K562 (cell line): ENCODE results near the gene BAIAP3. TPM values are rescaled to one million over a fixed set of nuclear protein-coding genes. Genes with fewer than 3 reads are reported as not detected.

Experiments
- ATAC-seq: fragments of 200-7000 bp; cut with Tn5 transposase; 3 replicates; pipeline ENCODE4 v1.9.1; 2020; ENCODE audit warnings: moderate library complexity
- BruUV-seq: library from RNA; stranded (reverse); fragments of 400-500 nt; replicated peaks from 2 replicates; lab custom pipeline; 2021; lab: Mats Ljungman, UMichigan
- CTCF ChIA-PET: fragments of 300-600 bp; formaldehyde crosslinking; extraction: SDS; loops from one replicate; lab custom pipeline; 2021; ENCODE audit warnings: low intra/inter-chr PET ratio; lab: Yijun Ruan, JAX
- POLR2A ChIA-PET: fragments of 300-600, 350-650 bp; sonication (Branson Sonifier 250); formaldehyde crosslinking; extraction: SDS; loops from one replicate; lab custom pipeline; 2021; ENCODE audit warnings: antibody characterized with exemption, inconsistent platforms; lab: Yijun Ruan, JAX
- DNase-seq, 4 experiments: peaks; one replicate each; pipeline versions ENCODE4 v3.0.0 to v3.0.0-alpha.2; 2011 to 2018; ENCODE audit warnings: low spot score in 3 of 4, mixed read lengths in 3 of 4; ENCODE audit errors: extremely low read depth in 1 of 4
- FAIRE-seq: peaks from 2 replicates; lab custom pipeline; 2011; peaks lifted over from hg19 to GRCh38; lab: Jason Lieb, UNC
- H2AFZ ChIP-seq: 2 replicates; pipeline ENCODE4 v1.6.0; 2011; ENCODE audit warnings: low read depth, low read length, control low read depth, inconsistent platforms
- H3K27ac ChIP-seq: fragments of 200-600 bp; 3 replicates; pipeline ENCODE4 v1.8.0; 2011; ENCODE audit warnings: low read depth, mild to moderate bottlenecking, control low read depth, inconsistent platforms, low read length, moderate library complexity, mixed read lengths; ENCODE audit errors: extremely low read depth
- H3K27me3 ChIP-seq, 2 experiments: fragments of 300-600 bp in 1 of 2; 2 replicates in 1 of 2; 3 replicates in 1 of 2; pipeline versions ENCODE4 v1.6.0 to v1.8.0; 2011; ENCODE audit warnings: inconsistent platforms in 2 of 2, low read length in 2 of 2, mild to moderate bottlenecking in 1 of 2, mixed read lengths in 1 of 2, moderate library complexity in 1 of 2; ENCODE audit not compliant: control insufficient read depth in 2 of 2, insufficient read depth in 2 of 2
- H3K36me3 ChIP-seq: fragments of 300-600 bp; 3 replicates; pipeline ENCODE4 v1.8.0; 2011; ENCODE audit warnings: mild to moderate bottlenecking, low read length, inconsistent platforms; ENCODE audit not compliant: control insufficient read depth, insufficient read depth
- H3K4me1 ChIP-seq, 2 experiments: fragments of 200-600 bp in 1 of 2; replicated peaks in 1 of 2; 2 replicates in 1 of 2; 3 replicates in 1 of 2; pipeline versions ENCODE4 v1.5.1 to v1.8.0; 2011; ENCODE audit warnings: inconsistent platforms in 2 of 2, low read length in 2 of 2, mild to moderate bottlenecking in 1 of 2, mixed read lengths in 1 of 2, moderate library complexity in 1 of 2; ENCODE audit not compliant: control insufficient read depth in 2 of 2, insufficient read depth in 2 of 2
- H3K4me2 ChIP-seq: 2 replicates; pipeline ENCODE4 v1.6.1; 2011; ENCODE audit warnings: low read length, control low read depth, inconsistent platforms, mixed read lengths; ENCODE audit not compliant: insufficient read depth
- H3K4me3 ChIP-seq: fragments of 200-600 bp; sonication (generic), shearing (Covaris generic); 2 replicates; pipeline ENCODE4 v1.5.1; 2016; ENCODE audit warnings: control low read depth, inconsistent platforms
- H3K79me2 ChIP-seq: fragments of 200-600 bp; 3 replicates; pipeline ENCODE4 v1.8.0; 2011; ENCODE audit warnings: low read length, inconsistent platforms; ENCODE audit not compliant: control insufficient read depth, insufficient read depth
- H3K9ac ChIP-seq, 2 experiments: 2 replicates each; pipeline versions ENCODE4 v1.6.0 to v1.6.1; 2011; ENCODE audit warnings: low read depth in 2 of 2, low read length in 2 of 2, control low read depth in 1 of 2, inconsistent platforms in 1 of 2, mild to moderate bottlenecking in 1 of 2, mixed read lengths in 1 of 2; ENCODE audit not compliant: insufficient read depth in 1 of 2
- H3K9me1 ChIP-seq: one replicate; pipeline ENCODE4 v1.6.0; 2011; ENCODE audit warnings: inconsistent platforms, mild to moderate bottlenecking, low read length, moderate library complexity; ENCODE audit not compliant: control insufficient read depth, insufficient read depth
- H3K9me3 ChIP-seq: replicated peaks from 2 replicates; pipeline ENCODE4 v1.5.1; 2011; ENCODE audit warnings: low read depth, low read length, inconsistent platforms; ENCODE audit not compliant: control insufficient read depth, insufficient read depth
- H4K20me1 ChIP-seq: replicated peaks from 2 replicates; pipeline ENCODE4 v1.6.1; 2011; ENCODE audit warnings: low read length, inconsistent platforms, mixed read lengths; ENCODE audit not compliant: control insufficient read depth, insufficient read depth
- CCNT2 ChIP-seq: IDR thresholded peaks from 2 replicates; pipeline ENCODE4 v1.6.1; 2011; ENCODE audit warnings: borderline replicate concordance, low read depth, mild to moderate bottlenecking, moderate library complexity, mixed read lengths, low read length; ENCODE audit not compliant: insufficient read length; ENCODE audit errors: extremely low read depth
- DDX20 ChIP-seq: fragments of 450-650 bp; IDR thresholded peaks from 2 replicates; pipeline ENCODE4 v1.6.1; 2016; ENCODE audit warnings: missing genetic modification characterization, low read depth, mild to moderate bottlenecking, missing compliant biosample characterization, moderate library complexity
- DLX4 ChIP-seq: fragments of 250-450 bp; sonication (Bioruptor Pico); IDR thresholded peaks from 2 replicates; pipeline ENCODE4 v1.6.1; 2021; ENCODE audit warnings: mild to moderate bottlenecking
- HIVEP1 ChIP-seq: fragments of 250-450 bp; sonication (Bioruptor Pico); IDR thresholded peaks from 2 replicates; pipeline ENCODE4 v1.4.0; 2020; ENCODE audit warnings: mild to moderate bottlenecking
- KLF1 ChIP-seq: fragments of 450-650 bp; IDR thresholded peaks from 2 replicates; pipeline ENCODE4 v1.6.1; 2016; ENCODE audit warnings: missing genetic modification characterization, missing compliant biosample characterization
- MBD1 ChIP-seq: fragments of 250-450 bp; sonication (Bioruptor Pico); IDR thresholded peaks from 2 replicates; pipeline ENCODE4 v1.8.0; 2022; ENCODE audit warnings: inconsistent platforms
- MITF ChIP-seq: IDR thresholded peaks from 2 replicates; pipeline ENCODE4 v1.6.1; 2014; ENCODE audit warnings: antibody characterized with exemption
- NEUROD1 ChIP-seq: fragments of 150-350 bp; IDR thresholded peaks from 2 replicates; pipeline ENCODE4 v1.6.1; 2014; ENCODE audit warnings: borderline replicate concordance, low read length, low read depth; ENCODE audit not compliant: partially characterized antibody
- NFIC ChIP-seq: fragments of 450-650 bp; IDR thresholded peaks from 2 replicates; pipeline ENCODE4 v1.6.1; 2017; ENCODE audit warnings: mild to moderate bottlenecking, inconsistent platforms
- POLR2G ChIP-seq: fragments of 200-400 bp; formaldehyde crosslinking; IDR thresholded peaks from 2 replicates; pipeline ENCODE4 v1.6.1; 2017; ENCODE audit warnings: low read depth, mild to moderate bottlenecking, antibody characterized with exemption, low read length, moderate library complexity
- RFX5 ChIP-seq: IDR thresholded peaks from 2 replicates; pipeline ENCODE4 v1.6.1; 2011; ENCODE audit warnings: low read depth, mild to moderate bottlenecking, improper control_type of control experiment, low read length
- SRSF9 ChIP-seq: fragments of 200-400 bp; formaldehyde crosslinking; IDR thresholded peaks from 2 replicates; pipeline ENCODE4 v1.6.1; 2017; ENCODE audit warnings: low read depth, low read length, borderline replicate concordance
- XRCC3 ChIP-seq: fragments of 450-650 bp; IDR thresholded peaks from 2 replicates; pipeline ENCODE4 v1.6.1; 2017; ENCODE audit warnings: mild to moderate bottlenecking, moderate library complexity
- ZBTB2 ChIP-seq: fragments of 450-650 bp; IDR thresholded peaks from 2 replicates; pipeline ENCODE4 v1.6.1; 2016; ENCODE audit warnings: antibody characterized with exemption
- ZNF232 ChIP-seq: sonication (generic); formaldehyde crosslinking; IDR thresholded peaks from 2 replicates; pipeline ENCODE4 v1.8.0; 2022; ENCODE audit warnings: mild to moderate bottlenecking, missing genetic modification reagents
- ZNF41 ChIP-seq: fragments of 250-450 bp; sonication (Bioruptor Pico); conservative IDR thresholded peaks from 2 replicates; pipeline ENCODE4 v1.4.0; 2020; ENCODE audit warnings: mild to moderate bottlenecking
- ZNF696 ChIP-seq: fragments of 250-450 bp; sonication (Bioruptor Pico); conservative IDR thresholded peaks from 2 replicates; pipeline ENCODE4 v1.4.0; 2020; ENCODE audit warnings: mild to moderate bottlenecking, moderate library complexity
- WGBS: fragments of 100-300 bp; shearing (Covaris generic); methylation state at CpG from one replicate; pipeline ENCODE4 v1.1.6; 2016; ENCODE audit warnings: low coverage, mixed read lengths; ENCODE audit not compliant: insufficient coverage; ENCODE audit errors: missing lambda C conversion rate; 5-methylcytosine and 5-hydroxymethylcytosine counted together
- in situ Hi-C: fragments of 300-500 bp; cut with MboI; formaldehyde crosslinking; loops from 4 replicates; pipeline ENCODE4 v1.15.0; 2018; ENCODE audit warnings: inconsistent platforms, mixed read lengths
- intact Hi-C: fragments of 100-400 bp; cut with micrococcal nuclease; formaldehyde crosslinking; loops from 2 replicates; pipeline ENCODE4 v1.14.2; 2022
- polyA plus RNA-seq, 8 experiments: library from polyadenylated mRNA; depleted of rRNA in 4 of 8; stranded (reverse) in 5 of 8; unstranded in 3 of 8; fragments of >200 nt; fragmentation: Nextera tagmentation in 2 of 8; fragmentation: Illumina TruSeq in 1 of 8; extraction: Ambion mirVana in 2 of 8; extraction: Trizol in 1 of 8; gene quantifications; 2 replicates each; pipeline versions ENCODE4 v1.2.1 to v1.2.3, GENCODE V29; 2011 to 2014; ENCODE audit warnings: inconsistent platforms in 1 of 8, missing spikeins in 1 of 8
- total RNA-seq, 7 experiments: library from RNA; depleted of rRNA in 6 of 7; stranded (reverse); fragments of >200 nt in 6 of 7; fragmentation: Illumina TruSeq in 2 of 7; extraction: Trizol in 2 of 7; gene quantifications; 2 replicates each; pipeline versions ENCODE4 v1.2.1 to v1.2.3, GENCODE V29; 2011 to 2021; ENCODE audit warnings: low replicate concordance in 1 of 7

Gene BAIAP3
- total and polyA plus RNA-seq, 9 of the 15 experiments (the other 6 are each of a cell fraction or from before 2014, with no cell fraction given): 0.03 to 4.5 (median 0.57) TPM; not detected in 1

- in situ Hi-C loops (no loop called here), intact Hi-C loops (loop anchor here (10.0 kb wide), 1 partner anchor 55 kb away; no protein-coding TSS in a partner anchor)
- Histone ChIP-seq H3K27me3 (no peaks in the 10 kb centered on the region), H3K4me3 (no peak overlapping the region), H3K9ac (peak overlapping the region in 1 of 2 experiments; percentile 26; a peak in 1 of 4 replicates), H3K4me1 (peaks cover 2 to 85% of the 10 kb centered on the region in 2 experiments; a peak in 3 of 5 replicates), H4K20me1 (peaks cover 8% of the 10 kb centered on the region), H3K27ac (no peak overlapping the region), H3K4me2 (no peak overlapping the region), H3K9me3 (no peaks in the 10 kb centered on the region), H3K36me3 (peaks cover 22% of the 10 kb centered on the region; the same call in 1 of the 3 replicates), H3K79me2 (peaks cover 37% of the 10 kb centered on the region), H3K9me1 (no peaks in the 10 kb centered on the region), H2AFZ (no peak overlapping the region)
- no peak for FAIRE-seq
- 86% methylated on average over 7 of the region's 16 CpGs for WGBS
- POLR2A ChIA-PET: no interaction called here
- CTCF ChIA-PET: no interaction called here
- BruUV-seq: no TSS peak
- no peak for ATAC-seq
- DNase-seq: no peak
- TF ChIP-seq POLR2G (no peak), SRSF9 (no peak), HIVEP1 (CRISPR knock-in tag) (no peak), ZNF41 (CRISPR knock-in tag) (no peak), MITF (no peak), ZNF696 (CRISPR knock-in tag) (no peak), DDX20 (tag) (no peak), ZBTB2 (no peak), RFX5 (no peak), MBD1 (no peak), NEUROD1 (no peak), KLF1 (tag) (no peak), NFIC (no peak), CCNT2 (no peak), ZNF232 (CRISPR knock-in tag) (no peak), XRCC3 (no peak), DLX4 (CRISPR knock-in tag) (no peak)
Measured at GRCh38 chr16:1349351-1349750, 15.9 kb downstream of the BAIAP3 start.
